Astrocyte (in vitro differentiated cells and primary cell): ENCODE results near the gene ULK4.

Source experiments
- CTCF ChIP-seq: IDR thresholded peaks from 2 replicates; pipeline ENCODE4 v1.5.1; 2011; ENCODE audit warnings: low read depth, mild to moderate bottlenecking, inconsistent platforms, low read length, moderate library complexity; ENCODE audit not compliant: insufficient read depth
- EZH2 ChIP-seq: IDR thresholded peaks from 2 replicates; pipeline ENCODE4 v1.6.1; 2012; ENCODE audit warnings: mild to moderate bottlenecking, low read length, inconsistent platforms; ENCODE audit not compliant: insufficient read depth

- TF ChIP-seq CTCF (no peak), EZH2 (no peak)
Measured at GRCh38 chr3:41502023-41502422, 459.9 kb downstream of the ULK4 start.
